ENCODE data around the gene ZNF232.
"Not testable (repeated sequence)": the region's sequence is repeated elsewhere in the genome, so short reads cannot be mapped to it uniquely, and the experiment has no call there.

ZNF232 gene

DNA sequence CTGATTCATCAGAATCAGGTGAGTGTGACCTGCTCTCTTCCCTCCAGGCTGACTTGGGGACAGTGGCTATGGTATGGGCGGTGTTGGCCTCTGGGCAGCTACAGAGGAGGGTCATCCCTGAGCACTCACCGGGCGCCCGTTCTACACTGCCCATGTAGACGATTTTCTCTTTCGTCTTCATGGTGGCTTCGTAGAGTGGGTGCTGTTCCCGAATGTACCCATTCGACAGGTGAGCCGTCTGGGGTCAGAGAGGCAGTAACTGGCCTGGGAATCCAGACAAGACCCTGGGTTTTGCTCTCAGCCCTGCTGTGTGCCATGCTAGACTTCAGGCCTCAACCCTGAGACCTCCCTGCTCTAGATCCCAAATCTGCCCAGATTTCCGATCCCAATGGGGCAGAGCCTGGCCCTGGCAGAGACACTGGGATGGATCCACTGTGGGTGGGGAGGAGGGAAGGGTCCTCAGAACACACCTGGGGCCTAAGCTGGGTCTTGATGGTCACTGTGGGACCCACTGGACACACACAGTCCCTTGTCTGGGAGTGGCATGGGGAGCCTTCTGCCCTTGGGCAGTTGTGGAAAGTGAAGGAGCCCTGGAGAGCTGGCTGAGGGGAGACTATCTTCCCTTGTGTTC, 17.3 kb upstream of the ZNF232 start:
- Histone ChIP-seq H2AK5ac (ENCODE audit: low read length) (no peak overlapping the region), H4K8ac (ENCODE audit: low read depth, low read length) (no peak overlapping the region), H3K79me2 (ENCODE audit: control insufficient read depth, insufficient read depth, low read length) (no peaks in the 10 kb centered on the region), H3K9ac (ENCODE audit: low read length) (no peak overlapping the region), H3K4me1 (ENCODE audit: control insufficient read depth, low read depth, low read length) (no peaks in the 10 kb centered on the region), H3K27ac (ENCODE audit: low read depth, low read length) (no peak overlapping the region), H3K4ac (ENCODE audit: low read depth, low read length) (no peak overlapping the region), H3K56ac (ENCODE audit: low read length) (no peak overlapping the region), H3K4me2 (ENCODE audit: low read length) (no peak overlapping the region), H2BK15ac (replicated peaks; ENCODE audit: low read depth) (no peak overlapping the region), H3K4me3 (ENCODE audit: low read length) (no peak overlapping the region), H2BK120ac (ENCODE audit: low read depth, low read length) (no peak overlapping the region), H3K18ac (ENCODE audit: low read length) (no peak overlapping the region), H2BK5ac (ENCODE audit: low read length) (no peak overlapping the region), H4K5ac (ENCODE audit: low read length) (no peak overlapping the region), H3K27me3 (ENCODE audit: insufficient read depth, low read length, poor library complexity) (no peaks in the 10 kb centered on the region), H3K79me1 (ENCODE audit: low read length) (no peaks in the 10 kb centered on the region), H3K23ac (ENCODE audit: low read length) (no peak overlapping the region), H3K36me3 (ENCODE audit: control insufficient read depth, insufficient read depth, low read length) (no peaks in the 10 kb centered on the region)
- DNase-seq: no peak
- no CpG with 5 or more reads among the region's 11 CpGs for WGBS (ENCODE audit: extremely low coverage, insufficient coverage, low lambda C conversion rate)

DNA sequence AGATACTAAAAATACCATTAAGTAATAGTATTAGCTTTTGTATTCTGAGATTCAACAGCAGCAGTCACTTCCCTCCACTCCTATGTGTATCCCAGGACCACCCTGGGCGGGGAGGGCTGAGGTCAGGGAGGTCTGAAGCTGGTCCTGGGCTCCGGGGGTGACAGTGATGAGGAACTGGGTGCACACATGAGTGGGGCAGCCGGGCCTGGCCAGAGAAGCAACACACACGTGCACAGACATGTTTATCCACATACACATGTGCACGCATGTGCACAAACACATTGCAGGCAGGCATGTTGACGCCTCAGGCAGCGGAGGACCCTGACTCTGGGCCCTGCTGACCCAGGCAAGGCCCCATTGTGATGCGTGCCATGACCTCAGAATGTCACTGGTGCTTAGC, 16.7 kb upstream of the ZNF232 start:
- H3K27ac ChIP-seq (ENCODE audit: low read depth, low read length); H3K79me1 ChIP-seq (ENCODE audit: low read length); H2BK120ac ChIP-seq (ENCODE audit: low read depth, low read length); H3K4me1 ChIP-seq (ENCODE audit: control insufficient read depth, low read depth, low read length); H3K9ac ChIP-seq (ENCODE audit: low read length); H4K8ac ChIP-seq (ENCODE audit: low read depth, low read length); H4K5ac ChIP-seq (ENCODE audit: low read length); H2BK15ac ChIP-seq (replicated peaks; ENCODE audit: low read depth); H3K23ac ChIP-seq (ENCODE audit: low read length); H3K18ac ChIP-seq (ENCODE audit: low read length); DNase-seq; H3K56ac ChIP-seq (ENCODE audit: low read length); H3K4ac ChIP-seq (ENCODE audit: low read depth, low read length); H3K36me3 ChIP-seq (ENCODE audit: control insufficient read depth, insufficient read depth, low read length); H3K4me3 ChIP-seq (ENCODE audit: low read length); H2BK5ac ChIP-seq (ENCODE audit: low read length); H3K79me2 ChIP-seq (ENCODE audit: control insufficient read depth, insufficient read depth, low read length); H3K27me3 ChIP-seq (ENCODE audit: insufficient read depth, low read length, poor library complexity); H3K4me2 ChIP-seq (ENCODE audit: low read length); H2AK5ac ChIP-seq (ENCODE audit: low read length): not testable (repeated sequence)
- no CpG with 5 or more reads among the region's 8 CpGs for WGBS (ENCODE audit: extremely low coverage, insufficient coverage, low lambda C conversion rate)

DNA sequence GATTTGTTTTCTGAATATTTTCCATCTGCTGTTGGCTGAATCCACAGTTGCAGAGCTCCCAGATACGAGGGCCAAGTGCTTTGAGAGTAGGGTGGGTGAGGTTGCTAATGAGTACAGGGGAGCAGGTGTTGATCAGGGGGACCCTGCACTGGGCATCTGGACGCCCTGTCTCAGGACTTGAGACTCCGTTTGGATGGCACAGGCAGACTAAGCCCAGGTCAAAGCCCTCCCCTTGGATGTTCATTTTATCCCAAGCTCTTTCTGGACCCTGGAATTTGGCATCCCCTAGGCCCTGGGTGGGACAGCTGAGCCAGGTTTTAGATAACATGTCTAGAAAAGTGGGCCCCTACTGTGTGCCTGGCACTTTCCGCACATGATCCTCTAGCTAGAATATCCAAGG, 16.2 kb upstream of the ZNF232 start:
- H3K36me3 ChIP-seq (ENCODE audit: control insufficient read depth, insufficient read depth, low read length): no peaks in the 10 kb centered on the region
- H3K4me2 ChIP-seq (ENCODE audit: low read length): no peak overlapping the region
- H3K27ac ChIP-seq (ENCODE audit: low read depth, low read length): no peak overlapping the region
- no peak overlapping the region for H4K5ac ChIP-seq (ENCODE audit: low read length)
- H3K79me2 ChIP-seq (ENCODE audit: control insufficient read depth, insufficient read depth, low read length): no peaks in the 10 kb centered on the region
- H3K23ac ChIP-seq (ENCODE audit: low read length): no peak overlapping the region
- DNase-seq: no peak
- no peak overlapping the region for H2BK120ac ChIP-seq (ENCODE audit: low read depth, low read length)
- no peaks in the 10 kb centered on the region for H3K27me3 ChIP-seq (ENCODE audit: insufficient read depth, low read length, poor library complexity)
- no peak overlapping the region for H3K56ac ChIP-seq (ENCODE audit: low read length)
- no peak overlapping the region for H3K4me3 ChIP-seq (ENCODE audit: low read length)
- H3K9ac ChIP-seq (ENCODE audit: low read length): no peak overlapping the region
- WGBS (ENCODE audit: extremely low coverage, insufficient coverage, low lambda C conversion rate): no CpG with 5 or more reads among the region's 4 CpGs
- no peak overlapping the region for H4K8ac ChIP-seq (ENCODE audit: low read depth, low read length)
- no peak overlapping the region for H2BK5ac ChIP-seq (ENCODE audit: low read length)
- H2AK5ac ChIP-seq (ENCODE audit: low read length): no peak overlapping the region
- H3K79me1 ChIP-seq (ENCODE audit: low read length): no peaks in the 10 kb centered on the region
- no peak overlapping the region for H3K18ac ChIP-seq (ENCODE audit: low read length)
- H2BK15ac ChIP-seq (replicated peaks; ENCODE audit: low read depth): no peak overlapping the region
- H3K4me1 ChIP-seq (ENCODE audit: control insufficient read depth, low read depth, low read length): no peaks in the 10 kb centered on the region
- no peak overlapping the region for H3K4ac ChIP-seq (ENCODE audit: low read depth, low read length)

DNA sequence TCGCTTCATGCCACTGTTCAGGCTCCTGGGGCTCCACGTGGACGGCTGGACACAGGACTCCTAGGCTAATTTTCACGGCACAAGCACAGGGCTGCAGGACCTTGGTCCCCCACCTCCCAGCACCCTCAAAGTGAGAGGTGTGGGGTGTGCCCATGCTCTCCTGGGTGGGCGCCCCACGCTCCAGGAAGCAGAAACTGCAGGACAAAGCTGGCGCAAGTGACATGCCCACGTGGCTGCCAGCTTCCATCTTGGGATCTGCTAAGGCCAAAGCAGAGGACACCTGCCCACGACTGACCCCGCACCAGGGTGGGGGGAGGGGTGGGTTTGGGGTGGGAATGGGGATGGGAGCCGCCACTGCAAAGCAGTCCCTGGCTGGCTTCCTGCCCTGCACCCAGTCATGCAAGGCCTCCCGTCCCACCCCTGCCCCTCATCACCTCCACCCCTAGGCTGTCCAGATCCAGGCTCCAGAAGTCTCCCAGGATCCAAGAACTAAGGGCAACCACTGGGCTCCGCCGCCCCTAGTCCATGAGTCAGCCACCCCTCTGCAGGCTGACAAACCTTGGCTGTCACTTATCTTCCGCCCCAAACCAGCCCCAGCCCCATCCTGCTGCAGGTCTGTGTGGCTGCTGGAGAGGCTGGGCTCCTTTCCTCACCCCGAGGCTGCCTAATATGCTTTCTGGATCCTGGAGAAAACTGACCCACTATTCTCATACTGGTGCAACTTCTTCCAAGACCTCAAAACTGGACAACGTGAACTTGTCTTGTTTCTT, 15.2 kb upstream of the ZNF232 start:
- no peak overlapping the region for H4K5ac ChIP-seq (ENCODE audit: low read length)
- H3K79me1 ChIP-seq (ENCODE audit: low read length): no peaks in the 10 kb centered on the region
- H3K27me3 ChIP-seq (ENCODE audit: insufficient read depth, low read length, poor library complexity): no peaks in the 10 kb centered on the region

DNA sequence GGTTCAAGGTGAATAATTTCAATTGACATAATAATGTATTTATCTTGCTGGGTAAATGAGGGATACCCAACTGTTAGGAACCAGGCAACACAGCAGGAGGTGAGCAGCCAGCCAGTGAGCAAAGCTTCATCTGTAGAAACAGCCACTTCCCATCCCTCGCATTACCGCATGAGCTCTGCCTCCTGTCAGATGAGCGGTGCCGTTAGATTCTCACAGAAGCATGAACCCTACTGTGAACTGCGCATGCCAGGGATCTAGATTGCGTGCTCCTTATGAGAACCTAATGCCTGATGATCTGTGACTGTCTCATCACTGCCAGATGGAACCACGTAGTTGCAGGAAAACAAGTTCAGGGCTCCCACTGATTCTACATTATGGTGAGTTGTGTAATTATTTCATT, 13.2 kb upstream of the ZNF232 start:
- not testable (repeated sequence) for H3K79me2 ChIP-seq (ENCODE audit: control insufficient read depth, insufficient read depth, low read length); H3K27me3 ChIP-seq (ENCODE audit: insufficient read depth, low read length, poor library complexity); H2BK5ac ChIP-seq (ENCODE audit: low read length); H2AK5ac ChIP-seq (ENCODE audit: low read length); H3K56ac ChIP-seq (ENCODE audit: low read length); H3K9ac ChIP-seq (ENCODE audit: low read length); H3K18ac ChIP-seq (ENCODE audit: low read length); H2BK15ac ChIP-seq (replicated peaks; ENCODE audit: low read depth); H4K8ac ChIP-seq (ENCODE audit: low read depth, low read length); H3K4ac ChIP-seq (ENCODE audit: low read depth, low read length); H3K4me2 ChIP-seq (ENCODE audit: low read length); H4K5ac ChIP-seq (ENCODE audit: low read length); H3K4me1 ChIP-seq (ENCODE audit: control insufficient read depth, low read depth, low read length); H3K79me1 ChIP-seq (ENCODE audit: low read length); DNase-seq; H3K4me3 ChIP-seq (ENCODE audit: low read length); H3K36me3 ChIP-seq (ENCODE audit: control insufficient read depth, insufficient read depth, low read length); H2BK120ac ChIP-seq (ENCODE audit: low read depth, low read length); H3K27ac ChIP-seq (ENCODE audit: low read depth, low read length); H3K23ac ChIP-seq (ENCODE audit: low read length)
- no CpG with 5 or more reads among the region's 7 CpGs for WGBS (ENCODE audit: extremely low coverage, insufficient coverage, low lambda C conversion rate)

More for the DNA sequence above, 15.2 kb upstream of the ZNF232 start:
- no peaks in the 10 kb centered on the region for H3K79me2 ChIP-seq (ENCODE audit: control insufficient read depth, insufficient read depth, low read length)
- H3K4ac ChIP-seq (ENCODE audit: low read depth, low read length): no peak overlapping the region
- no peak overlapping the region for H3K18ac ChIP-seq (ENCODE audit: low read length)
- H3K36me3 ChIP-seq (ENCODE audit: control insufficient read depth, insufficient read depth, low read length): no peaks in the 10 kb centered on the region
- no peak overlapping the region for H3K27ac ChIP-seq (ENCODE audit: low read depth, low read length)
- no peak overlapping the region for H3K9ac ChIP-seq (ENCODE audit: low read length)
- H3K56ac ChIP-seq (ENCODE audit: low read length): no peak overlapping the region
- H2AK5ac ChIP-seq (ENCODE audit: low read length): no peak overlapping the region
- no peak overlapping the region for H3K23ac ChIP-seq (ENCODE audit: low read length)
- H4K8ac ChIP-seq (ENCODE audit: low read depth, low read length): no peak overlapping the region
- no peaks in the 10 kb centered on the region for H3K4me1 ChIP-seq (ENCODE audit: control insufficient read depth, low read depth, low read length)
- no peak overlapping the region for H3K4me2 ChIP-seq (ENCODE audit: low read length)
- H2BK5ac ChIP-seq (ENCODE audit: low read length): no peak overlapping the region
- no peak for DNase-seq
- H3K4me3 ChIP-seq (ENCODE audit: low read length): no peak overlapping the region
- WGBS (ENCODE audit: extremely low coverage, insufficient coverage, low lambda C conversion rate): no CpG with 5 or more reads among the region's 17 CpGs
- H2BK15ac ChIP-seq (replicated peaks; ENCODE audit: low read depth): no peak overlapping the region
- H2BK120ac ChIP-seq (ENCODE audit: low read depth, low read length): no peak overlapping the region
